Colon (tissue), 2 donors: Measurements from ENCODE around the gene TMEM53.

Source experiments
- FAIRE-seq: peaks from 2 replicates; lab custom pipeline; 2012; peaks lifted over from hg19 to GRCh38; lab: Jason Lieb, UNC
- donor health status: control.
- donor health status: control.

TMEM53 gene

DNA sequence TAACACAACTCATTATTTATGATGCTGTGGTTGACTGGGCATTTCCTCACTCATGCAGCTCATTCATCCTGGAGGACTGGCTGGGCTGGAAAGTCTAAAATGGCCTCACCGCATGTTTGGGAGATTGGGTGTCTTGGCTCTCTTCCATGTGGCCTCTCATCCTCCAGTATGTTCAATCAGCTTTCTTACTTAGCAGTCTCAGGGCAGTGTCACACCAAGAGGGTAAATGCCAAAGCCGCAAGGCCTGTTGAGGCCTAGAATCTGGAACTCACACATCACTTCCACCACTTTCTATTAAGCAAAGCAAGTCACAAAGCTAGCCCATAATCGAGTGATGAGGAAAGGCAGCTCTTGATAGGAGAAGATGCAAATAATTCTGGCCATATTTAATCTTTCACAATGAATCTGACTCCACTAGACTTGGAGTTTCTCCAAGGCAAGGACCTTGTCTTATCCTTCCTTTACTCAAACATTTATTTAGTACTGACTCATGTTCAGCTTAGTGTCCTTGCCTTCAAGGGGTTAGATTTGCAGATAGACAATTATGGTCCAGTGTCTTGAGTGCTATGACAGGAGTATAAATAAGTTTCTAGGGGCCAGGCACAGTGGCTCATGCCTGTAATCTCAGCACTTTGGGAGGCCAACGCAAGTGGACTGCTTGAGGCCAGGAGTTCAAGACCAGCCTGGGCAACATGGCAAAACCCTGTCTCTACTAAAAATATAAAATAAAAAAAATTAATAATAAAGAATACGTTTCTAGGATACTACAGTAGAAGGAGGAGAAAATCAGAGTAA, 45.1 kb downstream of the TMEM53 start:
- no peak for FAIRE-seq

- FAIRE-seq = no peak
Observed at GRCh38 chr1:44625348-44625747, 48.9 kb downstream of the TMEM53 start.

- no peak for FAIRE-seq
Observed at GRCh38 chr1:44624268-44624901, 49.9 kb downstream of the TMEM53 start.

DNA sequence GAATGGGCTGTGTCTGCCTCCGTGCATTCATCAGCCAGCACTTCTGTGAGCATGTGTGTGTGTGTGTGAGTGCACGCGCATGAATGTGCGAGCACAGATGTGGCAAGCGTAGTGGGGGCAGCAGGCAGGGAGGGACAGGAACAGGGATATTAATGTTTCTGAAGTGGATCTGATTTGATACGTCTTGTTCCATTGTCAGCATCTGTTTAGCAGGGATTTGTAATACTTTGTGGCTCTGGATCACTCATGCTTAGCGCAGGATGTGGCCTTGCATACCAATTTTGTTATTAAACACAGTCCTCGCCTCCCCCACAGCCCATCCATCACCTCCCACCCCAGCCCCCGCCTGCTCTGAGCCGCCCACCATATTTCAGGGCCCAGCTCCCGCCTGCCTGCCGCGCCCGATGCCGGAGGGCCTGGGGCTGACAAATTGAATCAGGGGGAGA, 52.4 kb downstream of the TMEM53 start:
- no peak for FAIRE-seq

DNA sequence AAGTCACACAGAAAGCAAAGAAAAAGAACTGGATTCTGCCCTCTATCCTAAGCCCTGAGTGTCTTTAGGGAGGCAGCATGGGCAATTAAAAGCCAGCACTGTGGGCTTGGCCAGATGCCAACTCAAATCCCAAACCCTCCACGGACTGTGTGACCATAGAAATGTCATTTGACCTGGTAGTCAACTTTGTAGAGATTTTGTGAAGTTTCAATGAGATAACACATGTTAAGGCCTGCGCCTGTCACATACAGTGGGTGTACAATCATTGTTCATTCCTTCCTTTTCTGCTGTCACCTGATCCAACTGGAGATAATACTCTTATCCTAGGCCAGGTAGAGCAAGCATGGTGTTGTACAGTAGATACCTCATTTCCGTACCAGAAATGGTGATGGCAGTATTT, 54.2 kb downstream of the TMEM53 start:
- no peak for FAIRE-seq

- no peak for FAIRE-seq
Observed at GRCh38 chr1:44619261-44619900, 54.9 kb downstream of the TMEM53 start.

GRCh38 chr1:44617703-44618029, 56.6 kb downstream of the TMEM53 start:
- FAIRE-seq = no peak

DNA sequence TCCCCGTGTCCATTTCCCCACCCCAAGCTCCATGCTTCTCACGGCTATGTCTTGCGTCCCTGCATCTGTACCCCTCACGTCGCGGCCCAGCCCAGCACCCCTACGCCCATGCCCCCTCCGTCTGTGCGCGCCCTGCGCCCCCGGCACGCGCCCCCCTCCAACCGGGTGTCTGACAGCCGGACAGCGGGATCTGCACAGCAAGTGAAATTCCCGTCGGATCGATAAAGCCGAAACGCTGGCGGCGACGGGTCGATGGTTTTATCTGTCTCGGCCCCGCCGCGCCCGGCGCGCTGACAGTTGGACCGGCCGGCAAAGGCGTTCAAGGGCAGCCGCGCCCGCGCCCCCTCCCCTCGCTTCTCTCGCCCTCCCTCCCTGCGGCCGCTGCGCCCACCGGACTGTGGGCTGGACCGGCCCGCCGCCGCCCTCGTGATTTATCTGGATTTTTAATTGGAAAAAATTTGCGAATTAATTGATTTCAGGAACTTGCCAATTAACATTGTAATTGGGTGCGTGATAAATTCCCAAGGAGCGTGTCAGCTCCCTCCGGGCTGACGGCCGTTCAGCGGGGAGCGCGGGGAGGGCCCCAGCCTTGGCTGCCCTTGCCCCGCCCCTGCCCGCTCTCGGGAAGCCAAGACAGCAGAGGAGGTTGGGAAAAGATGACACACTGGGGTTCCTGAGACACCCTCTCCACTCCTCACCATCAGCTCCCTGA, 57.1 kb downstream of the TMEM53 start:
- no peak for FAIRE-seq

- FAIRE-seq = no peak
Observed at GRCh38 chr1:44616284-44616990, 57.8 kb downstream of the TMEM53 start.

- FAIRE-seq = no peak
Observed at GRCh38 chr1:44613941-44614340, 60.3 kb downstream of the TMEM53 start.

DNA sequence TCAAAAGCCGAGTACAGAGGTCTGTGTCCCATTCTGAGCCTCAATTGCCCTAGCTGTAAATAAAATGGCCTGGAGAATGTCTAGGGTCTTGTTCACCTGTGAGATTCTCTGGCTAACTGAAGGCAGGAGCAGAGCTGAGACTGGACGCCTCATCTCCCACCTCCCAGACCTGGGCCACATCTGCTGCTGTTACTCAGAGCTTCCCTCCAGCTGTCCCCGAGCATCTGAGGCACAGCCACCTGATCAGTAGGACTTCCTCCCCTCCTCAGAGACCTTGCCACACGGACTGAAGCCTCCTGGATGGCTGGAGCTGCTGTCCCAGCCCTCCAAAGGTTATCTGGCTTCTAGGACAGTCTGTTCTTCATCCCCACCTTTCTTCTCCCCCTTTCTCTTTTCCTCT, 62.4 kb downstream of the TMEM53 start:
- no peak for FAIRE-seq

DNA sequence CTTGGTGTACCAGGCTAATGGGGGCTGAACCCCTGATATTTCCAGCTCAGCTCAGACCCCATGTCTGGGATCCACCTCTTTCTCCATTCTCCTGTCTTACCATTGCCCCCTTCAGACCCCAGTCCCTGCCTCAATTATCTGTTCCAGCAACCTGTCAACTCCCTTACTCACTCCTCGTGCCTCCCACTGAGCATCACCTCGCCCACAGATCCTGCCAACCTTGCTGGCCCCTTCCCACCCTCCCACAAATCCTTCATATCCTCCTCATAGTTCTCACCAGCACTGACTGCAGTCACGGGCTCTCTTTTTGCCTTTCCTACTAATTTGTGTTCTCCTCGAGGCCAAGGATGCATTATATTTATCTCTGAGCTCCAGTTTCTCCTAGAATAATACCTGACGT, 62.9 kb downstream of the TMEM53 start:
- FAIRE-seq = no peak

DNA sequence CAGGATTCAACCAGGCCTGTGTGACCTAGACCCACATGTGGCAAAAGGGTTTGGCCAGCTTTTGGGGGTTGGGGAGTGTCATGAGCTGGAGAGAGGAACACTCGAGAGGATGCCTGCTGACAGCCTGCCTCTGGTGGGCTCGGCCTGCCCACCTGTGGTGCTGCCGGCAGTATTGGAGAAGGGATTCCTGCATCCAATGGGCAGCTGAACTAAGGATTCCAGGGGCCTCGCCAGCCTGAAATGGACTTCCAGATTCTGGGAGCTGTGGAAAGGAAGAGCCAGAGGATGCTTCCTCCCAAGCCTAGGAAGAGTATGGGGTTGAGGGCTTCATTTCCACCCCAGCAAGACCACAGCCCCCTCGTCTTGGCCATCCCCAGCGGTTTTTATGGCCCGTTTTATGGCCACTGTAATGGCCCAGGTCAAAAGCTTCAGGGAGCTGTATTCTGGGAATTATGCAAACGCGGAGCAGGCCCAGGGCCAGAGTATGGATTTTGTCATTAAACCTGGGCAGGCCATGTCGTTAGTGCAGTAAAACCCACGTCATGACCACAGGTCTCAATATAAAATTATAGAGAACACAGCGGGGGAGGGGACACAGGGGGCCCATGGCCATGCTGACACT, 63.6 kb downstream of the TMEM53 start:
- no peak for FAIRE-seq

GRCh38 chr1:44609768-44610526, 64.3 kb downstream of the TMEM53 start:
- FAIRE-seq = no peak

GRCh38 chr1:44609412-44609767, 64.9 kb downstream of the TMEM53 start:
- no peak for FAIRE-seq

DNA sequence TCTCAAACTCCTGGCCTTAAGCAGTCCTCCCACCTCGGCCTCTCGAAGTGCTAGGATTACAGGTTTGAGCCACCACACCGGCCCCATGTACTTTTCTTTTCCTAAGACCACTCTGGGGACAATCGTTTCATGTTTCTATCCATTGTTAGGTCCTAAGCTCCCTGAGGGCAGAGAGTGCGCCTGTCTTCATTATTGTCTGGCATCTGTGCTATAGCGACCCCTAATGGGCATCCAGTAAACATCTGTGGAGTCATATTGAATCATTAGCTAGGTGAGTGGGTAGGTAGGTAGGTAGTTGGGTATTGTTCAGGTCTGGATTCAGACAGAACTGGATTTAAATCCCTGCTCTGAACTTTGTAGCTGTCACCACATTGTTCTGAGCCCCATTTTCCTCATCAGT, 66.1 kb downstream of the TMEM53 start:
- no peak for FAIRE-seq

DNA sequence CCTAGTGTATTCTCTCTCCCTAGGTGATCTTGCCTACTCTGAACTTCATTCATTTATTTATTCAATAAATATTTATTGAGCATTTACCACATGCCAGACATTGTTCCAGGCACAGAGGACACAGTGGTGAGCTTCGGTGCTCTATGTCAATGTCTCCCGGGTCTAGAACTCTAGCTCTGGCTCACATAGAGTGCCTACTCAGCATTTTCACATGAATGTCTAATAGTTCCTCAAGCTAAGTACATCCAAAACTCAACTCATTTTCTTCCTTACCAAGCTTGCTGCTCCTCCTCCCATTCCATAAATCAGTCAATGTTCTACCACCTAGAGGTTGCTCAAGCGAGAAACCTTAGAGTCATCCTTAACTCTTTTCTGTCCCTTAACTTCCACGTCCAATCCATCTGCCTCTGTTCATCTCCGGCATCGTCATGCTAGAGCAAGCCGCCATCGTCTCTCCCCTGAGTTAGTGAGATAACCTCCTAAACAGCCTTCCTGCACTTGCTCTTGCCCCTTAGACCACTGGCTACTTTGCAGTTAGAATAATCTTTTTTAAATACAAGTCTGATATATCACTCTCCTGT, 67.5 kb downstream of the TMEM53 start:
- no peak for FAIRE-seq

- no peak for FAIRE-seq
Observed at GRCh38 chr1:44605914-44606615, 68.2 kb downstream of the TMEM53 start.

DNA sequence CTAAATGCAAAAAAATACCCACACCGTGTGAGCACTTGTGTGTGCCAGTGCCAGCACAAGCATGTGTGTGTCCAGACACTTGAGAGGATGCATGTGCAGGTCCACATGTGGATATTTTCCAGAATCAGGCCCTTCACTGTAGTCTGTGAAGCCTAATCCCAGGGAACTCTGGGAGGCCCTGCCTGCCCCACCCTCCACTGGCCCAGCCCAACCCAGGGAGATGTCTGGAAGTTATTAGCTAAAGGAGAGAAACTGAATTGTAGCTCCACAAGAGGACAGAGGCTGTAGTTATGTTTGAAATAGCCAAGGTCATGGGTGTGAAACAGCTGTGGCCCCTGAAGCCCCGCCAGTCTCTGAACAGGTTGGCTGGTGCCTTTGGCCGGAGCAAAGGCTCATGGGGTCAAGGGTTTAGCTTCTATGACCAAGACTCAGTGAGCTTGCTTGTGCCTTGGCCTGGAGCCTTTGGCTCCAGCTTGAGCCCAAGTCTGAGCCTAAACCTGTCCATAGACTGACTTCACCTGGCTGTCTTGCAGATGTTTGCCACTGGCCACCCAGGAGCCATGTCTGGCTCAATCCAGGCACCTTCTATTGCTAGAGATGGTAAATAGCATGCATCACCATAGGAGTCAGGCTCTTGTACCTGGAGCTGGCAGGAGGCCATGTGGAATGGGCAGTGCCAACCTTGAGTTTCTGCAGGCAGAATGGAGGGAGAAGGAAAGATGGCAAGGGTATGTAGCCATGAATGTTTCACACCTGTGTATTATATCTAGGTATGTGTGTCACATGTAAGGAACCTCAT, 69.9 kb downstream of the TMEM53 start:
- no peak for FAIRE-seq
